Smooth muscle cell (in vitro differentiated cells): ENCODE measurements around the gene FOXK1. TPM values are rescaled to one million over a fixed set of nuclear protein-coding genes. Genes with fewer than 3 reads are reported as not detected.
A peak's percentile ranks its signal among the peaks of the same experiment; 100 is the strongest.

Experiments
- DNase-seq: peaks from one replicate; lab custom pipeline; 2025; ENCODE audit not compliant: unreplicated experiment; lab: John Stamatoyannopoulos, UW
- H2AFZ ChIP-seq: fragments of 200-600 bp; sonication (generic); 2 replicates; pipeline ENCODE4 v1.6.0; 2016; ENCODE audit warnings: antibody characterized with exemption, low read depth, mild to moderate bottlenecking
- H3F3A ChIP-seq: fragments of 200-600 bp; sonication (generic); 2 replicates; pipeline ENCODE4 v1.6.0; 2017; ENCODE audit warnings: antibody characterized with exemption, low read depth
- H3K27ac ChIP-seq: fragments of 200-600 bp; sonication (generic); 2 replicates; pipeline ENCODE4 v1.5.1; 2016; ENCODE audit warnings: low read depth, mild to moderate bottlenecking
- H3K27me3 ChIP-seq: fragments of 200-600 bp; sonication (generic); 2 replicates; pipeline ENCODE4 v1.6.1; 2016; ENCODE audit warnings: low read depth, mild to moderate bottlenecking
- H3K36me3 ChIP-seq: fragments of 200-600 bp; sonication (generic); 2 replicates; pipeline ENCODE4 v1.5.1; 2016; ENCODE audit warnings: low read depth
- H3K4me1 ChIP-seq: fragments of 200-600 bp; sonication (generic); 2 replicates; pipeline ENCODE4 v1.5.1; 2016; ENCODE audit warnings: low read depth
- H3K4me2 ChIP-seq: fragments of 200-600 bp; sonication (generic); 2 replicates; pipeline ENCODE4 v1.6.0; 2016; ENCODE audit warnings: mild to moderate bottlenecking
- H3K4me3 ChIP-seq: fragments of 200-600 bp; sonication (generic); 2 replicates; pipeline ENCODE4 v1.5.1; 2016; ENCODE audit warnings: mild to moderate bottlenecking
- H3K79me2 ChIP-seq: fragments of 200-600 bp; sonication (generic); 2 replicates; pipeline ENCODE4 v1.6.0; 2016; ENCODE audit warnings: low read depth, mild to moderate bottlenecking
- H3K9ac ChIP-seq: fragments of 200-600 bp; sonication (generic); 2 replicates; pipeline ENCODE4 v1.6.0; 2016; ENCODE audit warnings: low read depth
- H3K9me3 ChIP-seq: fragments of 200-600 bp; sonication (generic); replicated peaks from 2 replicates; pipeline ENCODE4 v1.5.1; 2016; ENCODE audit warnings: low read depth
- H4K20me1 ChIP-seq: fragments of 200-600 bp; sonication (generic); 2 replicates; pipeline ENCODE4 v1.6.0; 2016; ENCODE audit warnings: low read depth
- CTCF ChIP-seq: fragments of 200-600 bp; sonication (generic); IDR thresholded peaks from 2 replicates; pipeline ENCODE4 v1.5.1; 2017; ENCODE audit warnings: borderline replicate concordance, mild to moderate bottlenecking, antibody characterized with exemption; ENCODE audit not compliant: insufficient read depth, poor library complexity, severe bottlenecking
- WGBS: methylation state at CpG from one replicate; pipeline ENCODE4 v1.1.7; 2016; ENCODE audit warnings: low lambda C conversion rate; 5-methylcytosine and 5-hydroxymethylcytosine counted together
- polyA plus RNA-seq: library from polyadenylated mRNA; unstranded; fragments of >200 nt; fragmentation: Nextera tagmentation; extraction: Ambion mirVana; gene quantifications from 2 replicates; pipeline ENCODE4 v1.2.1, GENCODE V29; 2016
- total RNA-seq: library from RNA; depleted of rRNA; stranded (reverse); fragments of >200 nt; gene quantifications from 2 replicates; pipeline ENCODE4 v1.2.3, GENCODE V29; 2014

FOXK1 gene
- total and polyA plus RNA-seq, 2 experiments from 2014 or later = 6.0 to 11.6 TPM

- peak overlapping the region; percentile 57 for H2AFZ ChIP-seq
These were observed 31.6 kb upstream of the FOXK1 start for GRCh38 chr7:4650433-4651047.

GRCh38 chr7:4653771-4654170, 28.3 kb upstream of the FOXK1 start:
- no peaks in the 10 kb centered on the region for H3K36me3 ChIP-seq
- no peak overlapping the region for H3K4me3 ChIP-seq
- no peak for TF ChIP-seq CTCF
- H4K20me1 ChIP-seq = no peaks in the 10 kb centered on the region
- no peaks in the 10 kb centered on the region for H3F3A ChIP-seq
- no peak overlapping the region for H3K4me2 ChIP-seq
- WGBS = 85% methylated on average over 5 of the region's 5 CpGs
- H3K27me3 ChIP-seq = no peaks in the 10 kb centered on the region
- no peak overlapping the region for H3K27ac ChIP-seq
- no peak overlapping the region for H2AFZ ChIP-seq
- no peak for DNase-seq
- peaks cover 3% of the 10 kb centered on the region for H3K9me3 ChIP-seq
- no peak overlapping the region for H3K9ac ChIP-seq
- H3K4me1 ChIP-seq = peaks cover 14% of the 10 kb centered on the region
- no peaks in the 10 kb centered on the region for H3K79me2 ChIP-seq

More at GRCh38 chr7:4650433-4651047, 31.6 kb upstream of the FOXK1 start:
- Histone ChIP-seq H3K4me2 (no peak overlapping the region), H3K4me1 (peaks cover 14% of the 10 kb centered on the region), H3K9me3 (no peaks in the 10 kb centered on the region), H3K4me3 (no peak overlapping the region), H3K79me2 (no peaks in the 10 kb centered on the region), H3F3A (no peaks in the 10 kb centered on the region), H3K27ac (no peak overlapping the region), H4K20me1 (no peaks in the 10 kb centered on the region), H3K9ac (no peak overlapping the region), H3K36me3 (no peaks in the 10 kb centered on the region), H3K27me3 (no peaks in the 10 kb centered on the region)
- WGBS = 63% methylated on average over 18 of the region's 18 CpGs
- TF ChIP-seq CTCF = no peak
- no peak for DNase-seq

- H3K4me2 ChIP-seq = no peak overlapping the region
- no peaks in the 10 kb centered on the region for H3F3A ChIP-seq
- no peak overlapping the region for H2AFZ ChIP-seq
- H3K9me3 ChIP-seq = peaks cover 3% of the 10 kb centered on the region
- WGBS = 67% methylated on average over 2 of the region's 2 CpGs
- no peaks in the 10 kb centered on the region for H3K36me3 ChIP-seq
- H3K9ac ChIP-seq = no peak overlapping the region
- H3K27ac ChIP-seq = no peak overlapping the region
- no peaks in the 10 kb centered on the region for H3K27me3 ChIP-seq
- no peaks in the 10 kb centered on the region for H4K20me1 ChIP-seq
- DNase-seq = no peak
- H3K79me2 ChIP-seq = no peaks in the 10 kb centered on the region
- no peak overlapping the region for H3K4me3 ChIP-seq
- peaks cover 11% of the 10 kb centered on the region for H3K4me1 ChIP-seq
- TF ChIP-seq CTCF = no peak
These were observed 26.8 kb upstream of the FOXK1 start for GRCh38 chr7:4655311-4655710.

GRCh38 chr7:4655896-4656295, 26.2 kb upstream of the FOXK1 start:
- no peaks in the 10 kb centered on the region for H3K27me3 ChIP-seq
- H4K20me1 ChIP-seq = no peaks in the 10 kb centered on the region
- H2AFZ ChIP-seq = no peak overlapping the region
- no peak for TF ChIP-seq CTCF
- H3K79me2 ChIP-seq = no peaks in the 10 kb centered on the region
- no peak overlapping the region for H3K27ac ChIP-seq
- peaks cover 3% of the 10 kb centered on the region for H3K9me3 ChIP-seq
- 94% methylated on average over 4 of the region's 4 CpGs for WGBS
- H3K4me1 ChIP-seq = peaks cover 7% of the 10 kb centered on the region
- H3K9ac ChIP-seq = no peak overlapping the region
- DNase-seq = no peak
- H3K4me2 ChIP-seq = no peak overlapping the region
- no peaks in the 10 kb centered on the region for H3F3A ChIP-seq
- H3K4me3 ChIP-seq = no peak overlapping the region
- no peaks in the 10 kb centered on the region for H3K36me3 ChIP-seq
